ENCODE data around the gene VWA5A. TPM values are rescaled to one million over a fixed set of nuclear protein-coding genes. Genes with fewer than 3 reads are reported as not detected.

The VWA5A gene
- total and polyA plus RNA-seq, 9 of the 15 experiments (the other 6 are each of a cell fraction or from before 2014, with no cell fraction given), result 4.6 to 19.7 (median 6.9) TPM

DNA sequence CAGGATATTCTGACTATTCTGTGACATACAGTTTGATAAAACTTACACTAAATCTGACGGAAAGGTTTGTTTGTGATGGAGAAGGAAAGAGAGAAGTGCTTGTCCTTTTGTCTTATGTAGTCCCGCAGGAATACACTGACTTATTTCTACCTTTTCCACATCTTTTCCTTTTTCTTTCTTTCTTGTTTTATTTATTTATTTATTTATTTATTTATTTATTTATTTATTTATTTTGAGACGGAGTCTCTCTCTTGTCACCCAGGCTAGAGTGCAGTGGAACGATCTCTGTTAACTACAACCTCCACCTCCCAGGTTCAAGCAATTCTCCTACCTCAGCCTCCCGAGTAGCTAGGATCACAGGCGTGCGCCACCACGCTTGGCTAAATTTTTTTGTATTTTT lies 43.1 kb upstream of the VWA5A start:
- Histone ChIP-seq H3K9ac (ENCODE audit: insufficient read depth in 1 of 2, low read depth in 2 of 2, low read length in 2 of 2) (no peak overlapping the region), H3K27me3 (ENCODE audit: control insufficient read depth in 2 of 2, insufficient read depth in 2 of 2, low read length in 2 of 2) (peaks cover 4 to 6% of the 10 kb centered on the region in 2 experiments; a peak in 4 of 5 replicates), H3K27ac (ENCODE audit: extremely low read depth, low read depth, low read length) (no peak overlapping the region), H3K9me1 (ENCODE audit: control insufficient read depth, insufficient read depth, low read length) (no peaks in the 10 kb centered on the region), H3K79me2 (ENCODE audit: control insufficient read depth, insufficient read depth, low read length) (no peaks in the 10 kb centered on the region), H3K4me1 (replicated peaks in 1 of 2; ENCODE audit: control insufficient read depth in 2 of 2, insufficient read depth in 2 of 2, low read length in 2 of 2) (peaks cover 11 to 21% of the 10 kb centered on the region in 2 experiments; a peak in 4 of 5 replicates), H3K36me3 (ENCODE audit: control insufficient read depth, insufficient read depth, low read length) (no peaks in the 10 kb centered on the region), H3K4me2 (ENCODE audit: insufficient read depth, low read length) (no peak overlapping the region), H4K20me1 (replicated peaks; ENCODE audit: control insufficient read depth, insufficient read depth, low read length) (no peaks in the 10 kb centered on the region), H3K9me3 (replicated peaks; ENCODE audit: control insufficient read depth, insufficient read depth, low read depth, low read length) (no peaks in the 10 kb centered on the region), H3K4me3 (no peak overlapping the region), H2AFZ (ENCODE audit: low read depth, low read length) (no peak overlapping the region)
- FAIRE-seq, result no peak
- in situ Hi-C loops (cut with MboI) (loop anchor here (5.0 to 25.0 kb wide), 4 partner anchors 120 to 790 kb away; partner anchors contain the start of gene ROBO3), intact Hi-C loops (cut with micrococcal nuclease) (loop anchor here (5.0 kb wide), 1 partner anchor 205 kb away; no protein-coding TSS in a partner anchor)
- no peak for ATAC-seq
- no peak for DNase-seq (ENCODE audit: extremely low read depth in 1 of 4, low spot score in 3 of 4)
- ChIA-PET CTCF (ENCODE audit: low intra/inter-chr PET ratio) (interaction anchor here (1.1 to 1.6 kb wide), 3 partner anchors 111 to 343 kb away, joined by 3 to 8 read pairs (median 6); partner anchors contain the start of gene OR10D3), POLR2A (interaction anchor here (0.6 kb wide), 1 partner anchor 10 kb away, joined by 3 read pairs; no protein-coding TSS in a partner anchor)
- BruUV-seq (replicated peaks), result no TSS peak
- 96% methylated on average over 6 of the region's 8 CpGs for WGBS (ENCODE audit: insufficient coverage, low coverage, missing lambda C conversion rate)
- TF ChIP-seq SMARCA4 (IDR thresholded peaks at IDR 0.05) (no peak), ZNF589 (CRISPR knock-in tag; IDR thresholded peaks at IDR 0.05; ENCODE audit: low read depth) (no peak), SMARCB1 (IDR thresholded peaks at IDR 0.05; ENCODE audit: insufficient read length, low read depth) (no peak), NCOR1 (IDR thresholded peaks at IDR 0.05) (no peak), KLF16 (IDR thresholded peaks at IDR 0.05) (no peak), TCF3 (CRISPR knock-in tag; IDR thresholded peaks at IDR 0.05) (no peak), CHD4 (IDR thresholded peaks at IDR 0.05; ENCODE audit: insufficient read depth, insufficient replicate concordance, low read depth, low read length, poor library complexity, severe bottlenecking) (no peak), ZNF134 (CRISPR knock-in tag; conservative IDR thresholded peaks at IDR 0.05) (no peak), SMARCC2 (IDR thresholded peaks at IDR 0.05; ENCODE audit: low read depth) (no peak), ETV1 (tag; conservative IDR thresholded peaks at IDR 0.05; ENCODE audit: low read depth) (no peak), HNRNPL (IDR thresholded peaks at IDR 0.05; ENCODE audit: low read depth, low read length) (no peak), FOSL1 (tag; conservative IDR thresholded peaks at IDR 0.05) (no peak), ZNF75A (CRISPR knock-in tag; IDR thresholded peaks at IDR 0.05) (no peak)
- TF ChIP-seq, protein P1, sequence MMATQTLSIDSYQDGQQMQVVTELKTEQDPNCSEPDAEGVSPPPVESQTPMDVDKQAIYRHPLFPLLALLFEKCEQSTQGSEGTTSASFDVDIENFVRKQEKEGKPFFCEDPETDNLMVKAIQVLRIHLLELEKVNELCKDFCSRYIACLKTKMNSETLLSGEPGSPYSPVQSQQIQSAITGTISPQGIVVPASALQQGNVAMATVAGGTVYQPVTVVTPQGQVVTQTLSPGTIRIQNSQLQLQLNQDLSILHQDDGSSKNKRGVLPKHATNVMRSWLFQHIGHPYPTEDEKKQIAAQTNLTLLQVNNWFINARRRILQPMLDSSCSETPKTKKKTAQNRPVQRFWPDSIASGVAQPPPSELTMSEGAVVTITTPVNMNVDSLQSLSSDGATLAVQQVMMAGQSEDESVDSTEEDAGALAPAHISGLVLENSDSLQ (IDR thresholded peaks at IDR 0.05), result no peak
- TF ChIP-seq, protein P2, sequence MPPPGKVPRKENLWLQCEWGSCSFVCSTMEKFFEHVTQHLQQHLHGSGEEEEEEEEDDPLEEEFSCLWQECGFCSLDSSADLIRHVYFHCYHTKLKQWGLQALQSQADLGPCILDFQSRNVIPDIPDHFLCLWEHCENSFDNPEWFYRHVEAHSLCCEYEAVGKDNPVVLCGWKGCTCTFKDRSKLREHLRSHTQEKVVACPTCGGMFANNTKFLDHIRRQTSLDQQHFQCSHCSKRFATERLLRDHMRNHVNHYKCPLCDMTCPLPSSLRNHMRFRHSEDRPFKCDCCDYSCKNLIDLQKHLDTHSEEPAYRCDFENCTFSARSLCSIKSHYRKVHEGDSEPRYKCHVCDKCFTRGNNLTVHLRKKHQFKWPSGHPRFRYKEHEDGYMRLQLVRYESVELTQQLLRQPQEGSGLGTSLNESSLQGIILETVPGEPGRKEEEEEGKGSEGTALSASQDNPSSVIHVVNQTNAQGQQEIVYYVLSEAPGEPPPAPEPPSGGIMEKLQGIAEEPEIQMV (tag; conservative IDR thresholded peaks at IDR 0.05; ENCODE audit: low read depth), result no peak

Measured in K562 (cell line).